Measurements from ENCODE around the gene ACSS3. TPM values are rescaled to one million over a fixed set of nuclear protein-coding genes. Genes with fewer than 3 reads are reported as not detected.

Gene ACSS3
- total RNA-seq, 4 donors from 2014 or later, result 78.1 to 106 (median 83.8) TPM

DNA sequence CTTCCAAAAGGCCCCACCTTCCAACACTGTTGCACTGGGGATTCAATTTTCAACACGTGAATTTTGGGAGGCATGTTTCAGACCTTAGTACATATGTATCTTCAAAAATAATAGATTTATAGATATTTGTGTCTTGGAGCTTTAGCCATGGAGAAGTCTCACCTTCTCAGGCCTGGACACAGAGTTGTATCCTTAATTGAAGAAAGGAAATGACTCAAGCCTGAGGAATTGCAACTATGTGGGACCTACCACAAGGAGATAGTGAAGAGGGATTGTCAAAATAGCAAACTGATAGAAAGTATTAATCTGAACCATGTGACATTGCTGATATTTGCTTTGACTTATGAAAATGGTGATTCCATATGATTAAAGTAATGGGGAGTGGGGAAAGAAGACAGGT lies 89.8 kb downstream of the ACSS3 start:
- TF ChIP-seq, protein P1, sequence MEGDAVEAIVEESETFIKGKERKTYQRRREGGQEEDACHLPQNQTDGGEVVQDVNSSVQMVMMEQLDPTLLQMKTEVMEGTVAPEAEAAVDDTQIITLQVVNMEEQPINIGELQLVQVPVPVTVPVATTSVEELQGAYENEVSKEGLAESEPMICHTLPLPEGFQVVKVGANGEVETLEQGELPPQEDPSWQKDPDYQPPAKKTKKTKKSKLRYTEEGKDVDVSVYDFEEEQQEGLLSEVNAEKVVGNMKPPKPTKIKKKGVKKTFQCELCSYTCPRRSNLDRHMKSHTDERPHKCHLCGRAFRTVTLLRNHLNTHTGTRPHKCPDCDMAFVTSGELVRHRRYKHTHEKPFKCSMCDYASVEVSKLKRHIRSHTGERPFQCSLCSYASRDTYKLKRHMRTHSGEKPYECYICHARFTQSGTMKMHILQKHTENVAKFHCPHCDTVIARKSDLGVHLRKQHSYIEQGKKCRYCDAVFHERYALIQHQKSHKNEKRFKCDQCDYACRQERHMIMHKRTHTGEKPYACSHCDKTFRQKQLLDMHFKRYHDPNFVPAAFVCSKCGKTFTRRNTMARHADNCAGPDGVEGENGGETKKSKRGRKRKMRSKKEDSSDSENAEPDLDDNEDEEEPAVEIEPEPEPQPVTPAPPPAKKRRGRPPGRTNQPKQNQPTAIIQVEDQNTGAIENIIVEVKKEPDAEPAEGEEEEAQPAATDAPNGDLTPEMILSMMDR (IDR thresholded peaks at IDR 0.05), result no peak
- TF ChIP-seq EP300 (IDR thresholded peaks at IDR 0.05) (no peak), POLR2A (IDR thresholded peaks at IDR 0.05) (no peak)
- no peak for DNase-seq (ENCODE audit: low spot score in 2 of 2)
- no peaks in the 10 kb centered on the region for H3K27me3 ChIP-seq
- 81 to 87% methylated on average over 1 of the region's 1 CpG for WGBS, 2 donors
- no peaks in the 10 kb centered on the region for H3K4me1 ChIP-seq
- peaks cover 0 to 28% (median 0%) of the 10 kb centered on the region in 3 donors for H3K36me3 ChIP-seq
- H3K27ac ChIP-seq, result no peak overlapping the region
- no peak overlapping the region for H3K4me3 ChIP-seq
- no peaks in the 10 kb centered on the region for H3K9me3 ChIP-seq

DNA sequence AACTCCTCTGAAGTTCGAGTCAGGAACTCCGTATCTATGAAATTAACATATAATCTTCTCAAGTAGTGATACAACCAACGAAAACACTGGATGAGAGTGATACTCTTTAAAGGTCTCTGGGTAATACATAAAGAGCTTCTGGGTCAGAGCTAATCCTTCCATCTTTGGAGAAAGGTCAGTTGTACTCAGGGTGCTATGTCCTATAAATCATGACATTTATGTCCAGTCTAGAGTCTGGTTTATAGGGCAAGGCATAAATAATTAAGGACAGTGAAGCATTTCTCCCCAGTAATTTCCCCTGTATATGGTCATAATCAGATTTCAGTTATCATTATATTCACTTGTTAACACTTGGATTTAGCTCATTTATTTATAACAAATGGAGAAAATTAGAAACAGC lies 90.6 kb downstream of the ACSS3 start:
- Histone ChIP-seq H3K27ac (no peak overlapping the region), H3K4me3 (no peak overlapping the region), H3K9me3 (no peaks in the 10 kb centered on the region), H3K27me3 (no peaks in the 10 kb centered on the region), H3K4me1 (no peaks in the 10 kb centered on the region), H3K36me3 (peaks cover 0 to 24% (median 0%) of the 10 kb centered on the region in 3 donors)
- DNase-seq (ENCODE audit: low spot score in 2 of 2), result no peak
- 88 to 89% methylated on average over 3 of the region's 3 CpGs for WGBS, 2 donors
- TF ChIP-seq, protein P1 (IDR thresholded peaks at IDR 0.05), result no peak
- TF ChIP-seq POLR2A (IDR thresholded peaks at IDR 0.05) (no peak), EP300 (IDR thresholded peaks at IDR 0.05) (no peak)

DNA sequence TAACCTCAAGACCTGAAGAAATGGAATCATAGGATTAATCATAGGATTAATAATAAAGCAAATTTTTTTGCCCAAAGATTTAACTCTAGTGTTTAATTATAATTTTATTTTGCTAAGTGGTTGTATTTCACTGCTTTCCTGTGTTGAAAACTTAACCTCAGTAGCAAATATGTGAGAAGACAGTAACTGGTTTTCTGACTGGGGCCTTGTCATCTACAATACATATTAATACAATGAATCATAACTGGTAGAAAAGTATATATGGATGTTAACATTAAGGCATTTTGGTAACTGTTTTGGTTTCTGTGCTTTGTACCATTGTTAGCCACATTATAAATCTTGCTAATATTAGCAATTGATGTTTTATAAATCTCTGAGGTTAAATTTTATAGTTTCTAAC lies 92.2 kb downstream of the ACSS3 start:
- no peak for DNase-seq (ENCODE audit: low spot score in 2 of 2)
- Histone ChIP-seq H3K36me3 (peaks cover 0 to 29% (median 0%) of the 10 kb centered on the region in 3 donors), H3K9me3 (no peaks in the 10 kb centered on the region), H3K27ac (no peak overlapping the region), H3K27me3 (no peaks in the 10 kb centered on the region), H3K4me3 (no peak overlapping the region), H3K4me1 (no peaks in the 10 kb centered on the region)
- TF ChIP-seq EP300 (IDR thresholded peaks at IDR 0.05), result no peak
- no peak for TF ChIP-seq POLR2A (IDR thresholded peaks at IDR 0.05)
- TF ChIP-seq, protein P1 (IDR thresholded peaks at IDR 0.05), result no peak

DNA sequence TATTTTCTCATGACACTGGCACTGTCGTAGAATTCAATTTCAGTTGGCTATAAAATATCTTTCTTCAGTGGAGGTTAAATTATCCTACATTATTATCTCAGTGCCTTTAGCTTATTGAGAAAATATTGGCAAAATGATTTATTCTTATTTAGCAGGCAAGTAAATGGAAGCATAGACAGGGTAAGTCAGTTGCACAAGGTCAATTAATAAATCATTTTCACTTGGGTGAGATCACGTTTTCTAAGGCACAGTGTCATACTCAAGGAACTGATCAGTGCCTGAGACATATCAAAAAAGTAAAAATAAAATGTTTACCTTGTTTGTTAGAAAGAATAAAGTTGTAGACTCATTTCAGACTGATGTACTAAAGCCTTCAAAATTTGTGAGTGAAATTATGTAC lies 95.0 kb downstream of the ACSS3 start:
- TF ChIP-seq, protein P1 (IDR thresholded peaks at IDR 0.05), result no peak
- TF ChIP-seq EP300 (IDR thresholded peaks at IDR 0.05) (no peak), POLR2A (IDR thresholded peaks at IDR 0.05) (no peak)
- H3K4me1 ChIP-seq, result no peaks in the 10 kb centered on the region
- no peaks in the 10 kb centered on the region for H3K27me3 ChIP-seq
- 72 to 77% methylated on average over 2 of the region's 2 CpGs for WGBS, 2 donors
- no peak for DNase-seq (ENCODE audit: low spot score in 2 of 2)
- no peak overlapping the region for H3K27ac ChIP-seq
- H3K36me3 ChIP-seq, result peaks cover 0 to 42% (median 0%) of the 10 kb centered on the region in 3 donors
- no peak overlapping the region for H3K4me3 ChIP-seq
- peaks cover 0 to 14% (median 2%) of the 10 kb centered on the region in 4 donors for H3K9me3 ChIP-seq

DNA sequence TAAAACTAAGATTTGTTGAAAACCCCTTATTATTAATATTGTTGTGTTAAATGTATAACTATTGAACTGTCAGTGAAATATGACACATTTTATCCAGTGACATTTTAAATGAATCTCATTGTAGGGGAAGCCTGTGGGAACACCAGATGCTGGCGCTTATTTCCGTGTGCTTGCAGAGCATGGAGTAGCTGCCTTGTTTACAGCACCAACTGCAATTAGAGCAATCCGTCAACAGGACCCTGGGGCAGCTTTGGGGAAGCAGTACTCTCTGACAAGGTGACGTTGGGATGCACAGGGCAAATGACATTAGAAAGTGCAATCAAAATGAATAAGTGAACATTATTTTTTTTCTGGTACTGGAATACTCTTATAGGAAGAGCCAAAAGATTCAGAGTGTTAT lies 96.8 kb downstream of the ACSS3 start:
- no peak for DNase-seq (ENCODE audit: low spot score in 2 of 2)
- H3K36me3 ChIP-seq, result peaks cover 0 to 33% (median 0%) of the 10 kb centered on the region in 3 donors
- H3K27me3 ChIP-seq, result no peaks in the 10 kb centered on the region
- TF ChIP-seq POLR2A (IDR thresholded peaks at IDR 0.05), result no peak
- H3K4me1 ChIP-seq, result no peaks in the 10 kb centered on the region
- 56 to 82% methylated on average over 4 of the region's 4 CpGs for WGBS, 2 donors
- H3K4me3 ChIP-seq, result no peak overlapping the region
- no peak overlapping the region for H3K27ac ChIP-seq
- peaks cover 0 to 14% (median 2%) of the 10 kb centered on the region in 4 donors for H3K9me3 ChIP-seq

DNA sequence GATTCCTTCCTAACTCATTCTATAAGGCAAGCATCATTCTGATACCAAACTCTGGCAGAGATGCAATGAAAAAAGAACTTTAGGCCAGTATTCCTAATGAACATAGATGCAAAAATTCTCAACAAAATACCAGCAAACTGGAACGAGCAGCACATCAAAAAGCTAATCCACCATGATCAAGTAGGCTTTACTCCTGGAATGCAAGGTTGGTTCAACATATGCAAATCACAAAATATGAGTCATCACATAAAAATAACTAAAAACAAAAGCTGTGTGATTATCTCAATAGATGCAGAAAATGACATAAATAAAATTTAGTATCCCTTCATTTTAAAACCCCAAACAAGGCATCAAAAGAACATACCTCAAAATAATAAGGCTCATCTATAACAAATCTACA lies 98.9 kb downstream of the ACSS3 start:
- WGBS, 2 donors, result 88% methylated on average over 1 of the region's 1 CpG
- no peaks in the 10 kb centered on the region for H3K27me3 ChIP-seq
- H3K36me3 ChIP-seq, result peaks cover 0 to 51% (median 0%) of the 10 kb centered on the region in 3 donors
- no peak for DNase-seq (ENCODE audit: low spot score in 2 of 2)
- no peak overlapping the region for H3K4me3 ChIP-seq
- H3K27ac ChIP-seq, result no peak overlapping the region
- H3K9me3 ChIP-seq, result peaks cover 0 to 14% (median 2%) of the 10 kb centered on the region in 4 donors
- TF ChIP-seq POLR2A (IDR thresholded peaks at IDR 0.05), result no peak
- H3K4me1 ChIP-seq, result no peaks in the 10 kb centered on the region
